ENCODE results near the gene TSFM. TPM values are rescaled to one million over a fixed set of nuclear protein-coding genes. Genes with fewer than 3 reads are reported as not detected.

TSFM gene
- total RNA-seq, 1 experiment from 2014 or later, result 48.7 TPM

- CTCF ChIA-PET, result interaction anchor here (1.0 kb wide), 1 partner anchor 83 kb away, joined by 3 read pairs; no protein-coding TSS in a partner anchor
- ATAC-seq, result no peak
Measured at GRCh38 chr12:57839996-57840395, 57.4 kb downstream of the TSFM start.

More at GRCh38 chr12:57839996-57840395, 57.4 kb downstream of the TSFM start:
- Mint-ChIP-seq H3K36me3 (no peaks in the 10 kb centered on the region), H3K4me1 (peaks cover 94% of the 10 kb centered on the region), H3K9me3 (no peaks in the 10 kb centered on the region), H3K27me3 (ENCODE audit: low read depth) (no peaks in the 10 kb centered on the region), H3K27ac (peak overlapping the region; percentile 75; the same call in 1 of the 2 replicates), H3K4me3 (no peak overlapping the region)
- TF ChIP-seq ZNF263 (CRISPR knock-in tag; IDR thresholded peaks at IDR 0.05; ENCODE audit: low read depth) (no peak), ELF4 (CRISPR knock-in tag; IDR thresholded peaks at IDR 0.05; ENCODE audit: low read depth) (no peak), SMAD4 (CRISPR knock-in tag; IDR thresholded peaks at IDR 0.05) (no peak), ZSCAN18 (CRISPR knock-in tag; IDR thresholded peaks at IDR 0.05) (no peak), ZNF423 (CRISPR knock-in tag; IDR thresholded peaks at IDR 0.05) (no peak), TCF7 (CRISPR knock-in tag; IDR thresholded peaks at IDR 0.05; ENCODE audit: low read depth) (no peak), TEAD1 (CRISPR knock-in tag; IDR thresholded peaks at IDR 0.05) (no peak), AFF4 (CRISPR knock-in tag; IDR thresholded peaks at IDR 0.05; ENCODE audit: borderline replicate concordance) (no peak), TEAD4 (CRISPR knock-in tag; IDR thresholded peaks at IDR 0.05) (no peak), FOXP1 (CRISPR knock-in tag; IDR thresholded peaks at IDR 0.05; ENCODE audit: borderline replicate concordance) (no peak), EMX1 (CRISPR knock-in tag; IDR thresholded peaks at IDR 0.05) (no peak), RORB (CRISPR knock-in tag; IDR thresholded peaks at IDR 0.05) (no peak), HMGA2 (CRISPR knock-in tag; IDR thresholded peaks at IDR 0.05) (no peak)
- TF ChIP-seq, protein P1, sequence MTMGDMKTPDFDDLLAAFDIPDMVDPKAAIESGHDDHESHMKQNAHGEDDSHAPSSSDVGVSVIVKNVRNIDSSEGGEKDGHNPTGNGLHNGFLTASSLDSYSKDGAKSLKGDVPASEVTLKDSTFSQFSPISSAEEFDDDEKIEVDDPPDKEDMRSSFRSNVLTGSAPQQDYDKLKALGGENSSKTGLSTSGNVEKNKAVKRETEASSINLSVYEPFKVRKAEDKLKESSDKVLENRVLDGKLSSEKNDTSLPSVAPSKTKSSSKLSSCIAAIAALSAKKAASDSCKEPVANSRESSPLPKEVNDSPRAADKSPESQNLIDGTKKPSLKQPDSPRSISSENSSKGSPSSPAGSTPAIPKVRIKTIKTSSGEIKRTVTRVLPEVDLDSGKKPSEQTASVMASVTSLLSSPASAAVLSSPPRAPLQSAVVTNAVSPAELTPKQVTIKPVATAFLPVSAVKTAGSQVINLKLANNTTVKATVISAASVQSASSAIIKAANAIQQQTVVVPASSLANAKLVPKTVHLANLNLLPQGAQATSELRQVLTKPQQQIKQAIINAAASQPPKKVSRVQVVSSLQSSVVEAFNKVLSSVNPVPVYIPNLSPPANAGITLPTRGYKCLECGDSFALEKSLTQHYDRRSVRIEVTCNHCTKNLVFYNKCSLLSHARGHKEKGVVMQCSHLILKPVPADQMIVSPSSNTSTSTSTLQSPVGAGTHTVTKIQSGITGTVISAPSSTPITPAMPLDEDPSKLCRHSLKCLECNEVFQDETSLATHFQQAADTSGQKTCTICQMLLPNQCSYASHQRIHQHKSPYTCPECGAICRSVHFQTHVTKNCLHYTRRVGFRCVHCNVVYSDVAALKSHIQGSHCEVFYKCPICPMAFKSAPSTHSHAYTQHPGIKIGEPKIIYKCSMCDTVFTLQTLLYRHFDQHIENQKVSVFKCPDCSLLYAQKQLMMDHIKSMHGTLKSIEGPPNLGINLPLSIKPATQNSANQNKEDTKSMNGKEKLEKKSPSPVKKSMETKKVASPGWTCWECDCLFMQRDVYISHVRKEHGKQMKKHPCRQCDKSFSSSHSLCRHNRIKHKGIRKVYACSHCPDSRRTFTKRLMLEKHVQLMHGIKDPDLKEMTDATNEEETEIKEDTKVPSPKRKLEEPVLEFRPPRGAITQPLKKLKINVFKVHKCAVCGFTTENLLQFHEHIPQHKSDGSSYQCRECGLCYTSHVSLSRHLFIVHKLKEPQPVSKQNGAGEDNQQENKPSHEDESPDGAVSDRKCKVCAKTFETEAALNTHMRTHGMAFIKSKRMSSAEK (CRISPR knock-in tag; IDR thresholded peaks at IDR 0.05; ENCODE audit: borderline replicate concordance), result no peak
- TF ChIP-seq, protein P2, sequence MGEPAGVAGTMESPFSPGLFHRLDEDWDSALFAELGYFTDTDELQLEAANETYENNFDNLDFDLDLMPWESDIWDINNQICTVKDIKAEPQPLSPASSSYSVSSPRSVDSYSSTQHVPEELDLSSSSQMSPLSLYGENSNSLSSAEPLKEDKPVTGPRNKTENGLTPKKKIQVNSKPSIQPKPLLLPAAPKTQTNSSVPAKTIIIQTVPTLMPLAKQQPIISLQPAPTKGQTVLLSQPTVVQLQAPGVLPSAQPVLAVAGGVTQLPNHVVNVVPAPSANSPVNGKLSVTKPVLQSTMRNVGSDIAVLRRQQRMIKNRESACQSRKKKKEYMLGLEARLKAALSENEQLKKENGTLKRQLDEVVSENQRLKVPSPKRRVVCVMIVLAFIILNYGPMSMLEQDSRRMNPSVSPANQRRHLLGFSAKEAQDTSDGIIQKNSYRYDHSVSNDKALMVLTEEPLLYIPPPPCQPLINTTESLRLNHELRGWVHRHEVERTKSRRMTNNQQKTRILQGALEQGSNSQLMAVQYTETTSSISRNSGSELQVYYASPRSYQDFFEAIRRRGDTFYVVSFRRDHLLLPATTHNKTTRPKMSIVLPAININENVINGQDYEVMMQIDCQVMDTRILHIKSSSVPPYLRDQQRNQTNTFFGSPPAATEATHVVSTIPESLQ (CRISPR knock-in tag; IDR thresholded peaks at IDR 0.05), result no peak
- POLR2A ChIA-PET, result no interaction called here
- DNase-seq (ENCODE audit: low spot score), result no peak
